Embryonic facial prominence (tissue), 1 donor: ENCODE measurements around the gene ZDHHC11B.
"Not testable (repeated sequence)": the region's sequence is repeated elsewhere in the genome, so short reads cannot be mapped to it uniquely, and the experiment has no call there.

Source experiments
- DNase-seq: peaks from one replicate; pipeline ENCODE4 v3.0.0-alpha.2; 2016; ENCODE audit errors: extremely low spot score

Gene ZDHHC11B

GRCh38 chr5:784428-785177, at the start of gene ZDHHC11B:
ZDHHC11B (minus strand) TSS chr5:784729; CDS start chr5:766919, 17,810 bp downstream.
- peak; percentile 30 for DNase-seq

GRCh38 chr5:834013-834412, 49.5 kb upstream of the ZDHHC11B start:
- not testable (repeated sequence) for DNase-seq

GRCh38 chr5:828194-828593, 43.7 kb upstream of the ZDHHC11B start:
- DNase-seq = not testable (repeated sequence)

GRCh38 chr5:825544-825943, 41.0 kb upstream of the ZDHHC11B start:
- DNase-seq = not testable (repeated sequence)

GRCh38 chr5:821504-821903, 37.0 kb upstream of the ZDHHC11B start:
- DNase-seq = no peak

- DNase-seq = no peak
Observed at GRCh38 chr5:820245-820644, 35.7 kb upstream of the ZDHHC11B start.

GRCh38 chr5:819078-819477, 34.5 kb upstream of the ZDHHC11B start:
- no peak for DNase-seq

GRCh38 chr5:816176-816575, 31.6 kb upstream of the ZDHHC11B start:
- no peak for DNase-seq

GRCh38 chr5:815449-815848, 30.9 kb upstream of the ZDHHC11B start:
- no peak for DNase-seq

- DNase-seq = not testable (repeated sequence)
Observed at GRCh38 chr5:813575-813974, 29.0 kb upstream of the ZDHHC11B start.

- DNase-seq = not testable (repeated sequence)
Observed at GRCh38 chr5:811384-811783, 26.9 kb upstream of the ZDHHC11B start.

GRCh38 chr5:807719-808514, 23.4 kb upstream of the ZDHHC11B start:
- DNase-seq = not testable (repeated sequence)

- no peak for DNase-seq
Observed at GRCh38 chr5:801472-801871, 16.9 kb upstream of the ZDHHC11B start.

GRCh38 chr5:801055-801454, 16.5 kb upstream of the ZDHHC11B start:
- not testable (repeated sequence) for DNase-seq

GRCh38 chr5:798505-799138, 14.1 kb upstream of the ZDHHC11B start:
- DNase-seq = not testable (repeated sequence)

GRCh38 chr5:797986-798385, 13.5 kb upstream of the ZDHHC11B start:
- not testable (repeated sequence) for DNase-seq

GRCh38 chr5:795873-796272, 11.3 kb upstream of the ZDHHC11B start:
- DNase-seq = not testable (repeated sequence)

- not testable (repeated sequence) for DNase-seq
Observed at GRCh38 chr5:794948-795347, 10.4 kb upstream of the ZDHHC11B start.

- DNase-seq = not testable (repeated sequence)
Observed at GRCh38 chr5:788703-789102, 4.2 kb upstream of the ZDHHC11B start.

- DNase-seq = not testable (repeated sequence)
Observed at GRCh38 chr5:787857-788233, 3.3 kb upstream of the ZDHHC11B start.

- not testable (repeated sequence) for DNase-seq
Observed at GRCh38 chr5:787224-787856, 2.8 kb upstream of the ZDHHC11B start.

GRCh38 chr5:785181-785705, 714 bp upstream of the ZDHHC11B start:
- DNase-seq = not testable (repeated sequence)
